Liver (tissue), 9 donors: ENCODE results near the gene ZNF490. TPM values are rescaled to one million over a fixed set of nuclear protein-coding genes. Genes with fewer than 3 reads are reported as not detected.

Source experiments
- DNase-seq: peaks from one replicate; pipeline ENCODE4 v3.0.0-alpha.2; 2017; ENCODE audit warnings: low spot score
- H3K27ac ChIP-seq, 2 donors: one replicate each; pipeline ENCODE4 v1.7.0; 2013; ENCODE audit warnings: inconsistent platforms in 2 of 2, low read length in 2 of 2, control low read depth in 1 of 2, low read depth in 1 of 2, mild to moderate bottlenecking in 1 of 2
- H3K27me3 ChIP-seq, 4 donors: one replicate each; pipeline versions ENCODE4 v1.6.1 to v1.7.0; 2013; ENCODE audit warnings: low read length in 3 of 4, inconsistent platforms in 1 of 4, mild to moderate bottlenecking in 1 of 4, moderate library complexity in 1 of 4; ENCODE audit not compliant: control insufficient read depth in 4 of 4, insufficient read depth in 4 of 4
- H3K36me3 ChIP-seq, 4 donors: one replicate each; pipeline versions ENCODE4 v1.6.1 to v1.7.0; 2013; ENCODE audit warnings: low read length in 3 of 4, mild to moderate bottlenecking in 3 of 4, low read depth in 1 of 4, moderate library complexity in 1 of 4; ENCODE audit not compliant: control insufficient read depth in 4 of 4, insufficient read depth in 3 of 4
- H3K4me1 ChIP-seq, 4 donors: one replicate each; pipeline versions ENCODE4 v1.6.1 to v1.7.0; 2013; ENCODE audit warnings: low read length in 3 of 4, mild to moderate bottlenecking in 3 of 4, moderate library complexity in 1 of 4; ENCODE audit not compliant: control insufficient read depth in 4 of 4, insufficient read depth in 4 of 4
- H3K4me3 ChIP-seq, 3 donors: one replicate each; pipeline versions ENCODE4 v1.6.1 to v1.7.0; 2013; ENCODE audit warnings: low read length in 3 of 3, control low read depth in 1 of 3, low read depth in 1 of 3, mild to moderate bottlenecking in 1 of 3
- H3K9ac ChIP-seq, 2 donors: one replicate each; pipeline ENCODE4 v1.7.0; 2013; ENCODE audit warnings: low read length in 2 of 2, mild to moderate bottlenecking in 2 of 2, moderate library complexity in 2 of 2, control low read depth in 1 of 2, low read depth in 1 of 2
- H3K9me3 ChIP-seq, 4 donors: one replicate each; pipeline versions ENCODE4 v1.6.1 to v1.7.0; 2013; ENCODE audit warnings: low read length in 3 of 4; ENCODE audit not compliant: control insufficient read depth in 4 of 4
- EGR1 ChIP-seq, 2 donors: IDR thresholded peaks; 2 replicates each; pipeline ENCODE4 v1.6.1; 2016 to 2018; ENCODE audit warnings: antibody characterized with exemption in 2 of 2, low read depth in 2 of 2
- FOXA1 ChIP-seq: IDR thresholded peaks from 2 replicates; pipeline ENCODE4 v1.6.1; 2016; ENCODE audit warnings: antibody characterized with exemption
- GABPA ChIP-seq, 2 donors: IDR thresholded peaks in 1 of 2; conservative IDR thresholded peaks in 1 of 2; 2 replicates each; pipeline ENCODE4 v1.6.1; 2016; ENCODE audit warnings: antibody characterized with exemption in 2 of 2, mild to moderate bottlenecking in 1 of 2, moderate library complexity in 1 of 2
- HNF4A ChIP-seq, 2 donors: conservative IDR thresholded peaks; 2 replicates each; pipeline ENCODE4 v1.6.1; 2016; ENCODE audit warnings: antibody characterized with exemption in 2 of 2, mild to moderate bottlenecking in 2 of 2
- HNF4G ChIP-seq: IDR thresholded peaks from 2 replicates; pipeline ENCODE4 v1.6.1; 2016; ENCODE audit warnings: antibody characterized with exemption
- JUND ChIP-seq, 2 donors: IDR thresholded peaks; 2 replicates each; pipeline ENCODE4 v1.6.1; 2016; ENCODE audit warnings: antibody characterized with exemption in 2 of 2
- RAD21 ChIP-seq, 2 donors: IDR thresholded peaks; 2 replicates each; pipeline ENCODE4 v1.6.1; 2016; ENCODE audit warnings: antibody characterized with exemption in 2 of 2, mild to moderate bottlenecking in 2 of 2
- RXRA ChIP-seq, 2 donors: IDR thresholded peaks; 2 replicates each; pipeline ENCODE4 v1.6.1; 2017 to 2018; ENCODE audit warnings: antibody characterized with exemption in 2 of 2, mild to moderate bottlenecking in 1 of 2
- SP1 ChIP-seq: IDR thresholded peaks from 2 replicates; pipeline ENCODE4 v1.6.1; 2018; ENCODE audit warnings: antibody characterized with exemption, mild to moderate bottlenecking
- TAF1 ChIP-seq: conservative IDR thresholded peaks from 2 replicates; pipeline ENCODE4 v1.6.1; 2016; ENCODE audit warnings: antibody characterized with exemption, mild to moderate bottlenecking
- YY1 ChIP-seq: IDR thresholded peaks from 2 replicates; pipeline ENCODE4 v1.6.1; 2016; ENCODE audit warnings: antibody characterized with exemption, mild to moderate bottlenecking
- WGBS: extraction: QIAGEN DNeasy Blood & Tissue Kit; methylation state at CpG from one replicate; pipeline ENCODE4 v1.1.7; 2013; 5-methylcytosine and 5-hydroxymethylcytosine counted together
- polyA plus RNA-seq, 2 donors: library from polyadenylated mRNA; stranded (reverse) in 1 of 2; unstranded in 1 of 2; fragments of 200-250 nt in 1 of 2; fragments of >200 nt in 1 of 2; fragmentation: Nextera tagmentation in 1 of 2; extraction: Ambion mirVana in 1 of 2; gene quantifications; one replicate each; pipeline versions ENCODE4 v1.2.1 to v1.2.3, GENCODE V29; 2013 to 2015
- total RNA-seq, 2 donors: library from RNA; depleted of rRNA; stranded (reverse); fragments of >200 nt; gene quantifications; one replicate each; pipeline ENCODE4 v1.2.3, GENCODE V29; 2014
- TF ChIP-seq, protein P1 (sequence below): IDR thresholded peaks from 2 replicates; pipeline ENCODE4 v1.6.1; 2016; ENCODE audit warnings: antibody characterized with exemption
- TF ChIP-seq, protein P2 (sequence below): IDR thresholded peaks from 2 replicates; pipeline ENCODE4 v1.6.1; 2016; ENCODE audit warnings: antibody characterized with exemption
- TF ChIP-seq, protein P3 (sequence below): IDR thresholded peaks from 2 replicates; pipeline ENCODE4 v1.6.1; 2016; ENCODE audit warnings: antibody characterized with exemption, mild to moderate bottlenecking
- donor health status: healthy.
- donor health status: healthy.
- donor health status: healthy.
- donor health status: healthy.
- donor health status: healthy.

ZNF490 gene
- total and polyA plus RNA-seq, 4 donors: 0.93 to 6.1 (median 2.3) TPM

DNA sequence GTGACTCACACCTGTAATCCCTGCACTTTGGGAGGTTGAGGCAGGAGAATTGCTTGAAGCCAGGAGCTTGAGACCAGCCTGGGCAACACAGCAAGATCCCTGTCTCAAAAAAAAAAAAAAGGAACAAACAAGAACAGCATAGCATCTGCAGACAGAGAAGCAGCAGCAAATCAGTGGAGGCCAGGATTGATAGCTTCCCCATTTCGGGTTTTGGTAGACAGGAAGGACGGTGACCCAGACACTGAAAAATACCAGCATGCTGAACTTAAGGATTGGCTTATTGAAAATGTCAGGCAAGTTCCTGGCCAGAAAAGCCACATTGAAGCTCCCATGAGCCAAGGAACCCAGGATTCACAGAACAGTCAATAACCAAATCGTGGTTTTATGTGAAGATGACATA is 3.0 kb downstream of the ZNF490 start:
- DNase-seq: no peak

DNA sequence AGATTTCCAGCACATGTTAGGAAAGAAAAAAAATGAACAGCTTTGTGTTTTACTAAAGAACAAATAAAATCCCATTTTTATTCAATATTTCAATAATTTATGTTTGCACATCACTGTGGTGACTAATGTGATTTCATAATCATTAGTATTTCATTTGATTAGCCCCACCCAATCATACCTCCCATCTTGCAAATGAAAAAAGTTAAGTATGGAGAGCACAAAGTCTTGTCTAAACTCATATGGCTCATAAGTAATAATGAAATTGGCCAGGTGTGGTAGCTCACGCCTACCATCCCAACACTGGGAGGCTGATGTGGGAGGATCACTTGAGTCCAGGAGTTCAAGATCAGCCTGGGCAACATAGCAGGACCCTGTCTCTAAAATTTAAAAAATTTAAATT is 3.8 kb downstream of the ZNF490 start:
- Histone ChIP-seq H3K9me3 (no peaks in the 10 kb centered on the region), H3K4me3 (no peak overlapping the region), H3K36me3 (peaks cover 0 to 8% (median 4%) of the 10 kb centered on the region in 4 donors), H3K27ac (no peak overlapping the region), H3K9ac (no peak overlapping the region), H3K4me1 (peaks cover 2 to 10% (median 5%) of the 10 kb centered on the region in 4 donors), H3K27me3 (no peaks in the 10 kb centered on the region)
- WGBS: 95% methylated on average over 1 of the region's 1 CpG
- no peak for TF ChIP-seq HNF4A (conservative IDR thresholded peaks at IDR 0.05)
- TF ChIP-seq, protein P1, sequence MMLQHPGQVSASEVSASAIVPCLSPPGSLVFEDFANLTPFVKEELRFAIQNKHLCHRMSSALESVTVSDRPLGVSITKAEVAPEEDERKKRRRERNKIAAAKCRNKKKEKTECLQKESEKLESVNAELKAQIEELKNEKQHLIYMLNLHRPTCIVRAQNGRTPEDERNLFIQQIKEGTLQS: no peak
- no peak for TF ChIP-seq FOXA1
- TF ChIP-seq JUND (IDR thresholded peaks at IDR 0.05): no peak
- no peak for DNase-seq

More for the DNA sequence above, 3.0 kb downstream of the ZNF490 start:
- Histone ChIP-seq H3K4me1 (peaks cover 2 to 14% (median 11%) of the 10 kb centered on the region in 4 donors), H3K27me3 (no peaks in the 10 kb centered on the region), H3K36me3 (peaks cover 0 to 8% (median 4%) of the 10 kb centered on the region in 4 donors), H3K4me3 (no peak overlapping the region), H3K9ac (no peak overlapping the region), H3K9me3 (no peaks in the 10 kb centered on the region), H3K27ac (no peak overlapping the region)
- 91% methylated on average over 3 of the region's 3 CpGs for WGBS
- TF ChIP-seq, protein P2, sequence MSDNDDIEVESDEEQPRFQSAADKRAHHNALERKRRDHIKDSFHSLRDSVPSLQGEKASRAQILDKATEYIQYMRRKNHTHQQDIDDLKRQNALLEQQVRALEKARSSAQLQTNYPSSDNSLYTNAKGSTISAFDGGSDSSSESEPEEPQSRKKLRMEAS: no peak
- TF ChIP-seq YY1: no peak
- no peak for TF ChIP-seq JUND (IDR thresholded peaks at IDR 0.05)
- no peak for TF ChIP-seq TAF1
- TF ChIP-seq, protein P3, sequence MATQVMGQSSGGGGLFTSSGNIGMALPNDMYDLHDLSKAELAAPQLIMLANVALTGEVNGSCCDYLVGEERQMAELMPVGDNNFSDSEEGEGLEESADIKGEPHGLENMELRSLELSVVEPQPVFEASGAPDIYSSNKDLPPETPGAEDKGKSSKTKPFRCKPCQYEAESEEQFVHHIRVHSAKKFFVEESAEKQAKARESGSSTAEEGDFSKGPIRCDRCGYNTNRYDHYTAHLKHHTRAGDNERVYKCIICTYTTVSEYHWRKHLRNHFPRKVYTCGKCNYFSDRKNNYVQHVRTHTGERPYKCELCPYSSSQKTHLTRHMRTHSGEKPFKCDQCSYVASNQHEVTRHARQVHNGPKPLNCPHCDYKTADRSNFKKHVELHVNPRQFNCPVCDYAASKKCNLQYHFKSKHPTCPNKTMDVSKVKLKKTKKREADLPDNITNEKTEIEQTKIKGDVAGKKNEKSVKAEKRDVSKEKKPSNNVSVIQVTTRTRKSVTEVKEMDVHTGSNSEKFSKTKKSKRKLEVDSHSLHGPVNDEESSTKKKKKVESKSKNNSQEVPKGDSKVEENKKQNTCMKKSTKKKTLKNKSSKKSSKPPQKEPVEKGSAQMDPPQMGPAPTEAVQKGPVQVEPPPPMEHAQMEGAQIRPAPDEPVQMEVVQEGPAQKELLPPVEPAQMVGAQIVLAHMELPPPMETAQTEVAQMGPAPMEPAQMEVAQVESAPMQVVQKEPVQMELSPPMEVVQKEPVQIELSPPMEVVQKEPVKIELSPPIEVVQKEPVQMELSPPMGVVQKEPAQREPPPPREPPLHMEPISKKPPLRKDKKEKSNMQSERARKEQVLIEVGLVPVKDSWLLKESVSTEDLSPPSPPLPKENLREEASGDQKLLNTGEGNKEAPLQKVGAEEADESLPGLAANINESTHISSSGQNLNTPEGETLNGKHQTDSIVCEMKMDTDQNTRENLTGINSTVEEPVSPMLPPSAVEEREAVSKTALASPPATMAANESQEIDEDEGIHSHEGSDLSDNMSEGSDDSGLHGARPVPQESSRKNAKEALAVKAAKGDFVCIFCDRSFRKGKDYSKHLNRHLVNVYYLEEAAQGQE: no peak
- no peak for TF ChIP-seq HNF4G
- no peak for TF ChIP-seq RXRA (IDR thresholded peaks at IDR 0.05)
- TF ChIP-seq SP1: no peak

DNA sequence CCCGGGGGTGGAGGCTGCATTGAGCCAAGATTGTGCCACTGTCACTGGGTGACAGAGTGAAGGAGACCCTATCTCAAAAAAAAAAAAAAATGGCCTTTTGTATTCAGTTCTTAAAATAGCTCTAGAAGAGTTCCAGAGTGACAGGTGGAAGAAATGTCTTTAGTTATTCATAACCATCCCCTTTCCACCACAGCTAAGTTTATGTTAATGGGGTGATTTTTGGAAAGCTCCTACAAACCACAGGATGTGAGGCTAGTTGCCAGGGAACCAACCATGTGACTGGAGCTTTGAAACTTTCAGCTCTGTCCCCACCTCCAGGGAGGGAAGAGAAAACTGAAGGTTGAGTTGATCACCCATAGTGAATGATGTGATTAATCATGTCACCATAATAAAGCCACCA is 6.9 kb downstream of the ZNF490 start:
- Histone ChIP-seq H3K27me3 (no peaks in the 10 kb centered on the region), H3K36me3 (peaks cover 0 to 4% (median 3%) of the 10 kb centered on the region in 4 donors), H3K4me1 (peaks cover 0 to 2% (median 0%) of the 10 kb centered on the region in 4 donors), H3K9me3 (no peaks in the 10 kb centered on the region), H3K9ac (no peak overlapping the region), H3K4me3 (no peak overlapping the region), H3K27ac (no peak overlapping the region)
- TF ChIP-seq JUND (IDR thresholded peaks at IDR 0.05): no peak
- TF ChIP-seq, protein P1: no peak
- TF ChIP-seq GABPA (IDR thresholded peaks at IDR 0.05 in 1 of 2, conservative IDR thresholded peaks at IDR 0.05 in 1 of 2): no peak
- TF ChIP-seq RAD21 (IDR thresholded peaks at IDR 0.05): no peak
- no peak for TF ChIP-seq HNF4G
- TF ChIP-seq EGR1 (IDR thresholded peaks at IDR 0.05; ENCODE audit: low read depth in 2 of 2): no peak
- no peak for TF ChIP-seq YY1
- DNase-seq: no peak
- 94% methylated on average over 1 of the region's 1 CpG for WGBS
